Fibroblast of skin of left quadriceps (primary cell): ENCODE results near the gene ZNF655.
"Not testable (repeated sequence)": the region's sequence is repeated elsewhere in the genome, so short reads cannot be mapped to it uniquely, and the experiment has no call there.

ENCODE experiments used
- DNase-seq, 2 experiments: peaks; one replicate each; pipeline ENCODE4 v3.0.0-alpha.2; 2013; ENCODE audit warnings: low read depth in 2 of 2

The ZNF655 gene

DNA sequence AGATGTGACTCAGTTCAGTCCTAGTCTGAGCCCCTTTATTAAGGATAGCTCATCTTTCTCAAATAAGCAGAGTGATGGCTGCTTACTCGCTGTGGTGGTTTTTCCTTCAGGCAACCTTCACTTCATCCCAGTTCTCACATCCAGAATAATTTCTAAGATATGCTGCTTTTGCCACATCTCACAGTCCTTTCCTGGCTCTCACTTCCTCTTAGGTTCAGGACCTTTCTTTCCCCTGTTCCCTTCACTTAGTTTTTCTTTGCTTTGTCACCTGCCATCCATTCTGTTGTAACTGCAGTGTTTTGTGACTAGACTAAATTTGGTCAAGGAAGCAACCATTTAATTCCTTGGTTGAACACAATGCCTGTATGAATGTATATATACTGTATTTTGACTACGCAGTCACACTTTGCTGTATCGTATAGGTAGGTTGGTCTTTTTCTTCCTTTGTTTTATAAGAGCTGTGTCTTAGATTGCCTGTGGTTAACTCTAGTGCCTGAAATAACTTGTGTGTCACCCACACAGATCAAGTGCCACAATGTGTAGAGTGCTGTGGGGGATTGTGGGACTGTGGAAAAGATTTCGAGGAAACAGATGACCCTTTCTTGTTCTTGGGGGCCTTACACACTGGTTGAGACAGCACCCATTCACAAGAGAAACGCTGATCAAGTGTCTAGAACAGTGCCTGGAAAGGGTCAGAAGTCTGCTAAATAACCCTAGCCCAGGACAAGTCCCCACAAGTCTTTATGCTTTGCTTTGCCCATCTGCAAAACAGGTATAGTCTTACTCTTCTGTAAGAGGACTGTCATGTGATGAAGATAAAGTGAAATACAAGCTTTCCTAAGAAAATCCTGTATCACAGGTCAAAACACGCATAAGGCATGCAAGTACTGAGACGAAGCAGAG, 2.6 kb downstream of the ZNF655 start:
- no peak for DNase-seq

GRCh38 chr7:99561737-99562051, 3.3 kb downstream of the ZNF655 start:
- no peak for DNase-seq

GRCh38 chr7:99562114-99562784, 3.8 kb downstream of the ZNF655 start:
- no peak for DNase-seq

GRCh38 chr7:99562832-99563231, 4.4 kb downstream of the ZNF655 start:
- DNase-seq, result peak; percentile 96 to 97

GRCh38 chr7:99563650-99564049, 5.2 kb downstream of the ZNF655 start:
- peak; percentile 22 to 32 for DNase-seq

DNA sequence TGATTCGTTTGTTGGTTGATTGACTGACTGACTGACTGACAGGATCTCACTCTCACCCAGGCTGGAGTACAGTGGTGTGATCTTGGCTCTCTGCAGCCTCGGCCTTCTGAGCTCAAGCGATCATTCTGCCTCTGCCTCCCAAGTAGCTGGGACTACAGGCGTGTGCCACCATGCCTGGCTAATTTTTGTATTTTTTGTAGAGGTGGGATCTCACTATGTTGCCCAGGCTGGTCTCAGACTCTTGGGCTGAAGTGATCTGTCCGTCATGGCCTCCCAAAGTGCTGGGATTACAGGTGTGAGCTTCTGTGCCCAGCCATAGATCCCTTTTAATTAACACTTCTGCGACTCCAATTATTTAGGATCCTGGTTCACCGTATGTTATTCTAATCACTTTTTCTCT, 10.3 kb downstream of the ZNF655 start:
- not testable (repeated sequence) for DNase-seq

- DNase-seq, result no peak
Observed at GRCh38 chr7:99571768-99572167, 13.3 kb downstream of the ZNF655 start.

DNA sequence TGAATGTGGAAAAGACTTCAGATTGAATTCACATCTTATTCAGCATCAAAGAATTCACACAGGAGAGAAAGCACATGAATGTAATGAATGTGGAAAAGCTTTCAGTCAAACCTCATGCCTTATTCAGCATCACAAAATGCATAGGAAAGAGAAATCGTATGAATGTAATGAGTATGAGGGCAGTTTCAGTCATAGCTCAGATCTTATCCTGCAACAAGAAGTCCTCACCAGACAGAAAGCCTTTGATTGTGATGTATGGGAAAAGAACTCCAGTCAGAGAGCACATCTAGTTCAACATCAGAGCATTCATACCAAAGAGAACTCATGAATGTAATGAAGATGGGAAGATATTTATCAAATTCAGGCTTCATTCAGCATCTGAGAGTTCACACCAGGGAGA, 14.8 kb downstream of the ZNF655 start:
- no peak for DNase-seq

- no peak for DNase-seq
Observed at GRCh38 chr7:99576251-99576650, 17.8 kb downstream of the ZNF655 start.

DNA sequence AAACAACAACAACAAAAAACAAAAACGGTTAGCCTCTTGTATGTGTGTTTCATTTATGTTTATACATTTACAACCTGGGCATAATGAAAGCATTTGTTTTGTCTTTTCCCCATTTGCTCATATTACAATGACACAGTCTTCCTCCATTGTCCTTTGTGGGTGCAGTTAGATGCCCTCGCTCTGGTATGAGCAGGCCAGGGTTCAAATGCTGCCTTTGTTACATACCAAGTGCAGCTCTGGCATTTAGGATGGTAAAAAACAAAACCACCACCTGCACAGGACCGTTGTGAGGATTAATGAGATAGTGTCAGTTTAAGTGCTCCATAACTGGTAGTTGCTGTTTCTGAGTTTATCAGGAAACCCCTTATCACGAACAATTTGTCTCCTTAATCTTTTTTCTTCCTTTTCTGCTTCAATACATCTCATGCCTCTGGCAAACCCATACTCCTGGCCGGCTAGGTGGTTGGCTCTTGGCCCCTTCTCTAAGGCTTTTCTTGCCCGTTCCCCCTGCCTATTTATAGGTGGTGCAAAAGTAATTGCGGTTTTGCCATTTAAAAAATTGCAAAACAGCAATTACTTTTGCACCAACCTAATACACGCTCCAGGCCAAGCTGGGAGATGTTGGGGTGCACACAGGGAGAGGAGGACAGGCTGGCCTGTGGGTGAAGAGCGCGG, 21.0 kb downstream of the ZNF655 start:
- DNase-seq, result no peak

DNA sequence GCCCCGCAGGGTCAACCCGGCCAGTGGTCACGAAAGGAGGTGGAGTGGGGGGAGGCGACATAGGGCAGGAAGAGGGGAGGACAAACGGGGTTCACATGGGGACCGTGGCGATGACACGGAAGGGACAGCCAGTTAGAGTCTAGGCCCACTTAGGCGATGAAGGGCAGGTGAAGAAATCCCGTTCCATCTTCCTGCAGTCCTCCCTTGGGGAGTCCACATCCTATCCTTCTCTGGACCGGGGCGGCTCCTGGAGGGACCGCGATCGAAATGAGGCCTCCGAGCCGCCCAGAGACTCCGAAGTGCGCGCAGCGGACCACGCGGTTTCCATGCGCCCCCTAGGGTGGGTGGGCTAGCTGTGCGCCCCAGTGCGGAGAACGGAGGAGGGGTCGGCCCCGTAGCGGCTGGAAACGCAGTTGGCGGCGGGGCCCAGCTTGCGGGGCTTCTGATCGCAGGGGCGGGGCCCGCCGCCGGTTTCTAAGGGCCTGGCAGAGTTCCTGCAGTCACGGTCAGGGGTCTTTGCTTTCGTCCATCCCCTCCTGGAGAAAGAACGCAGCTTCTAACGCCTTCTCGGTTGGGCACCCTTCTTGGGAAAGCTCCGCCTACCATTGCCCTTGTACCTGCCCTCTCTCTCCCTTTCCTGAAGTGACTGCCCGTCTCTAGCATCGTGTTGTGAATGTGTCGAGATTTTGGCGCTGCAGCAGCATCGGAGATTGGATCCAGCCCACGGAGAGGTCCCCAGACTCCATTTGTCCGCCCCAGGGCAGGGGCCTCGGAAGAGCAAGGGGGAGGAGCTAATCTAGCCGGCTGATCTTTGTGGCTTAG, 21.7 kb downstream of the ZNF655 start:
- DNase-seq, result no peak

DNA sequence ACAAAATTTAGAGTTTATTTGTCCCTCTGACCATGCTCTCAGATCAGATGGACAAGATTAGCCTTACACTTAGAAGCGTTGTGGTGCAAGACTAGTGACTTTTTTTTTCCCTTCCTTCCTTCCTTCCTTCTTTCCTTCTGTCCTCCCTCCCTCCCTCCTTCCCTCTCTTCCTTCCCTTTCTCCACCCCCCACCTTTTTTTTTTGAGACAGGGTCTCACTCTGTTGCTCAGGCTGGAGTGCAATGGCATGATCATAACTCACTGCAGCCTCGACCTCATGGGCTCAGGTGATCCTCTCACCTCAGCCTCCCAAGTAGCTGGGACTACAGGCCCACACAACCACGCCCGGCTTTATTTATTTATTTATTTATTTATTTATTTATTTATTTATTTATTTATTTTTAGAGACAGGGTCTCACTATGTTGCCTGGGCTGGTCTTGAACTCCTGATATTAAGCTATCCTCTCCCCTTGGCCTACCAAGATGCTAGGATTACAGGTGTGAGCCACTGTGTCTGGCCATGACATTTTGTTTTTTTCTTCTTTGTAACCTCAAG, 22.4 kb downstream of the ZNF655 start:
- DNase-seq, result not testable (repeated sequence)

DNA sequence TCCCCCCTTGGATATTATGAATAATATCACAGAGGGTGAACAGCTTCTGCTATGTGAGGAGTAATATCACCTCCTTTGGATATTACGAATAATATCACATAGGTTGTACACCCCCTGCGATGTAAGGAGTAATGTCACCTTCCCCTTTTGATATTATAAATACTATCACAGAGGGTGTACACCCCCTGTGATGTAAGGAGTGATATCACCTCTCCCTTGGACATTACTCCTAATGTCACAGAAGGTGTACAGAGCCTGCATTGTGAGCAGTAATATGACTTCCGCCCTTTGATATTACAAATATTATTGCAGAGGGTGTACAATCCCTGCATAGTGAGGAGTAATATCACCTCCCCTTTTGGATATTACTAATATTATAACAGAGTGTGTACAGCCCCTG, 30.4 kb downstream of the ZNF655 start:
- no peak for DNase-seq

DNA sequence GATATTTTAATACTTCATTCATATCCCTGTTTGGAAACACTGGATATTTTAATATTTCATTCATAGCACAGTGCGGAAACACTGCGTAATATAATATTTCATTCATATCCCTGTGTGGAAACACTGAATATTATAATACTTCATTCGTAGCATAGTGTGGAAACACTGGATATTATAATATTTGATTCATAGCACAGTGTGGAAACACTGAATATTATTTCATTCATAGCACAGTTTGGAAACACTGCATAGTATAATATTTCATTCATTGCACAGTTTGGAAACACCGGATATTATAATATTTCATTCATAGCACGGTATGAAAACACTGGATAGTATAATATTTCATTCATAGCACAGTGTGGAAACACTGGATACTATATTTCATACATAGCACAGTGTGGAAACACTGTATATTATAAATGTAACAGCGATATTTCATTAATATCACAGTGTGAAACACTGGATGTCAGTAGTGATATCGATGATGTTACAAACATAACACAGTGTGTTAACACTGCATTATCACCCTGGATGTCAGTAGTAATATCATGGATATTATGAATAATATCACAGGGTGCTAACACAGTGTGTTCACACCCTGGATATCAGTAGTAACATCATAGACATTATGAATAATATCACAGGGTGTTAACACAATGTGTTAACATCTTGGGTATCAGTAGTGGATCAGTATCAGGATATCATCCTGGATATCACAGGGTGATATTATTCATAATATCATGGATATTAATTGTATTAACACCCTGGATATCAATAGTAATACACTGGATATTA, 36.7 kb downstream of the ZNF655 start:
- no peak for DNase-seq

DNA sequence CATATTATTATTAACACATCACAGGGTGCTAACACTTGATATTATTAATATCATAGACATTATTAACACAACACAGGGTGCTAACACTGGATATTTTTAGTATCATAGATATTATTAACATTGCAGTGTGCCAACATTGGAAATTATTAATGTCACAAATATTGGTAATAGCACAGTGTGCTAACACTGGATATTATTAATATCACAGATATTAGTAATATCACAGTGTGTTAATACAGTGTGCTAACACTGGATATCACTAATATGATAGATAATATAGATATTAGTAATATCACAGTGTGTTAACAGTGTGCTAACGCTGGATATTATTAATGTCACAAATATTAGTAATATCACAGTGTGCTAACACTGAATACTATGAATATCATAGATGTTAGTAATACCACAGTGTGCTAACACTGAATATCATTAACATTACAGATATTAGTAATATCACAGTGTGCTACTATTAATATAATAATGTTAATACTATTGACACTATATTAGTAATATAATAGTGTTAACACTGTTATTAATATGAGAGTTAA, 38.0 kb downstream of the ZNF655 start:
- no peak for DNase-seq

GRCh38 chr7:99597762-99598501, 39.5 kb downstream of the ZNF655 start, which contains the start of gene TMEM225B:
Gene TMEM225B, plus strand, starts transcription at chr7:99598267. Its CDS starts 6,122 bp downstream, at chr7:99604389.
- no peak for DNase-seq

- no peak for DNase-seq
Observed at GRCh38 chr7:99599836-99600235, 41.4 kb downstream of the ZNF655 start.

GRCh38 chr7:99601656-99602310, 43.3 kb downstream of the ZNF655 start:
- no peak for DNase-seq

DNA sequence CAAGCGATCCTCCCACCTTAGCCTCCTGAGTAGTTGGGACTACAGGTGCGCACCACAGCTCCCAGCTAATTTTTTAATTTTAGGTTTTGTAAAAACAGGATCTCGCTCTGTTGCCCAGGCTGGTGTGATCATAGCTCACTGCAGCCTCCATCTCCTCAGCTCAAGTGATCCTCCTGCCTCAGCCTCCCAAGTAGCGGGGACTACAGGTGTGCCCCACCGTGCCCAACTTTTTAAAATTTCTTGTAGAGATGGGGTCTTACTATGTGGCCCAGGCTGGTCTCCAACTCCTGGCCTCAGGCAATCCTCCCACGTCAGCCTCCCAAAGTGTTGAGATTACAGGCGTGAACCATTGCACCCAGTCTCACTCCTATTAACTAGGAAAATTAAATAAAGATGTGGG, 47.1 kb downstream of the ZNF655 start:
- no peak for DNase-seq
